NB4 (cell line): ENCODE data around the gene CDH26.

Experiments
- CTCF ChIP-seq: IDR thresholded peaks from one replicate; pipeline ENCODE4 v1.5.1; 2012; ENCODE audit warnings: low read depth, low read length
- POLR2A ChIP-seq: IDR thresholded peaks from 2 replicates; pipeline ENCODE4 v1.6.1; 2011; ENCODE audit warnings: mild to moderate bottlenecking; ENCODE audit not compliant: insufficient read length; ENCODE audit errors: extremely low read depth

- TF ChIP-seq POLR2A (no peak), CTCF (no peak)
Observed at GRCh38 chr20:60053125-60053817, 95.0 kb downstream of the CDH26 start.
